ENCODE measurements around the gene RHOT2. TPM values are rescaled to one million over a fixed set of nuclear protein-coding genes. Genes with fewer than 3 reads are reported as not detected.

The RHOT2 gene
- total RNA-seq, 1 experiment from 2014 or later, result 211 TPM

DNA sequence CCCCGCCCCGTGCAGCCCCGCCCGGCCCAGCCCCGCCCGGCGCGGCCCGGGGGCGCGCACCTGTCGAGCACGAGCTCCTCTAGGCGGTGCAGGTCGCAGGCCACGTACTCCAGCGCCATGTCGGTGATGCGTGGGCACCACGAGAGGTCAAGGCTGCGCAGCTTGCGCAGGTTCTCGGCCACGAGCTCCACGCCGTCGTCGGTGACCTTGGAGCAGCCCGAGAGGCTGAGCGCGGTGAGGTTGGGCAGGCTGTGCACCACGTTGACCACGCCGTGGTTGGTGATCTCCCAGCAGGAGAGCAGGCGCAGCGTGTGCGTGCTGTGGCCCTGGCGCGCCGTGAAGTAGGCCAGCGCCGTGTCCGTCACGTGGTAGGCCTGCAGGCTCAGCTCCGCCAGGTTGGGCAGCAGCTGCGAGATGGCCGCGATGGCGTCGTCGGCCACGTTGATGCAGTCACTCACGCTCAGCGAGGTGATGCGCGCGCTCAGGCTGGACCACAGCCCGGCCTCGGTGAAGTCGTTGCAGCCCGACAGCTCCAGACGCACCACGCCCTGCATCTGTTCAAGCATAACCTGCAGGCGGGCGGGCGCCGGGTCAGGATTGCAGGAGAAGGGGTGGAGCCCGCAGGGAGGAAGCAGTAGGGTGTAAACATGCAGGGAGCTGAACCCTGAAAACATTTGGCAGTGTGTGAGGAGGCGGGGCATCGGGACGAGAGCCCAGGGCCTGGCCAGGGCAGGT is 27.6 kb downstream of the RHOT2 start:
- DNase-seq (ENCODE audit: low spot score), result peak; percentile 66

DNA sequence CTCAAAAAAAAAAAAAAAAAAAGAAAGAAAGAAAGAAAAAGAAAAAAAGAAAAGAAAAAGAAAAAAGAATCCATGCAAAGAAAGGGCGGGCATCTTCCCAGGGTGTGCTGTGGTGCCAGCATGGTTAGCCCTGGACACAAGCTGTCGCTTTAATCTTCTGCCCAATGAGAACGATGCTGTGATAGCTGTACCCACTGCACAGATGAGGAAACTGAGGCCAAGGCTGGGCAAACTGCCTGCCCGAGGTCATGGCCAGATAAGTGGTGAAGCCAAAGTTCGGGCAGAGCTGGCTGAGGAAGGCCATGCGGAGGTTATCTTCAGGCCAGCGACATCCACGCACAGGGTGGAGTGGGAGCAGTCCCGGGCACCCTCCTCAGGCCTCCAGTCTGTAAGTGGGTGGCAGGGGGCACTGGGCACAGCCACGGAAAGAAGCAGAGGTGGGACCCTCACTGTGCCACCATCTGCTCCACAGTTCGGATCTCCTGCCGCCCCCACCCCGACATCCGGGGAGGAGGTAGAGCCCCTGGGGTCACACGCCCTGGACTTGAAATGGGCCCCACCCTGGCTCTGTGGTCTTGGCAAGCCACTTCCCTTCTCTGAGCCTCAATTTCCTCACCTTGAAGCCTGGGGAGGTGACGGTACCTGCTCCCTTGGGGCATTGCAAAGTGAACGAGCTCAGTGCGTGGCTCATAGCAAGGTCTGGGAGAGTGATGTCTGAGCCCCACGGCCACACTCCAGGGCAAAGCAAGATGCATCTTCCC is 31.2 kb downstream of the RHOT2 start:
- no peak for DNase-seq (ENCODE audit: low spot score)

DNA sequence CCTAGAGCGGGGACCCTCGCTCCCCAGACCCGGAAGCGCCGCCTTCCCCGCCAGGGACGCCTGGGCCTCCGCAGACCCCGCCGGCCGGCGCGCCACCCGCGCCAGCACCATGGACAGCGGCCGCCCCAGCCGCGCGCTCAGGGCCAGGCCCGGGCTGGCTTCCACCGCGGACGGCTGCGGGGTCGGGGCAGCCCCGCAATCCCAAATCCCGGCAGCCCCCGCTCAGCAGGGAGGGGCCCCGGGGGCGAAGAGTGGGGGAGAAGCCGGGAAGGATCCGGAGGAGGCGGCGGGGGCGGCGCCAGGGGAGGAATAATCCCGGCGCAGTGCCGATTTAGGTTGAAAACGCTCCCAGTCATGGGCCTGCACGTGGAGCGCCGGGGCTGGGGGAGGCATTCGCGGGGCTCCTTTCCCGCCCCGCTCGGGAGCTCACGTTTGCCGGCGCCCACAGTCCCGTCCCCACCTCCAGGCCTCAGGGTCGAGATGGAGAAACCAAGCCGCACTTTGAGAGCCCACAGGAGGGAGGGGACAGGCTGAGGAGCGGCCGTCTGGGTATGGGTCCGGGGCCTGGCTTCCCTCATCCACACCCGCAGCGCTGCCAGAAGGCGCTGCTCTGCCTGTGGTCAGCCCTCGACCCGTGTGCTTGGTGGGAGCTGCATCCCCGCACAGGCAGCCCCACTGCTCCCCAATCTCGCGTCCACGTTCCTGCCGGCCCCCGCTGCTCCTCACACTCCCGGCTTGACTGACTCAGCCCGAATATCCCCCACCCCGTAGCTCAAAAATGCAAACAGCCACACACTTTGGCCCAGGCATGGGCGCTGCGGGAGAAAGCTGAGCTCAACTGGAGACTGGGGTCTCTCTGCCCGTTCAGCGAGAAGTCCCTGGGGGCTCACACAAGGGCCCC is 33.0 kb downstream of the RHOT2 start:
- DNase-seq (ENCODE audit: low spot score), result no peak

DNA sequence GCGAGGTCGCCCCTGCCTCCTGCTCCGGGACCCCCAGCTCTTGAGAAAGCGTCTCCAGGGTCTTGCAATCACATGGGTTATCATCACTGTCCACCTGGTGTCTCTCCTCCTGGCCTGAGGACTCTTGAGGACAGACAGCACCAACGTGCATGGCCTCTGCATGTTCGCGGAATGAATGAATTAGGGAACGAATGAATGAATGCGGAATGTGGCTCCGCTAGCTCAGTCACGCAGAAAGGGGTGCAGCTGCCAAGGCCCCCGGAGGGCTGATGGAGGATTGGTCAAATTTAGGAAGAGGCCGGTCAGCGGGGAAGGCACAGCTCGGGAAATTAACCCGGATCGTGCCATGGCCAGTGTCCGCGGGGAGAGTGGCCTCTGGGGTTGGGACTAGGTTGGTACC is 34.4 kb downstream of the RHOT2 start:
- DNase-seq (ENCODE audit: low spot score), result no peak

DNA sequence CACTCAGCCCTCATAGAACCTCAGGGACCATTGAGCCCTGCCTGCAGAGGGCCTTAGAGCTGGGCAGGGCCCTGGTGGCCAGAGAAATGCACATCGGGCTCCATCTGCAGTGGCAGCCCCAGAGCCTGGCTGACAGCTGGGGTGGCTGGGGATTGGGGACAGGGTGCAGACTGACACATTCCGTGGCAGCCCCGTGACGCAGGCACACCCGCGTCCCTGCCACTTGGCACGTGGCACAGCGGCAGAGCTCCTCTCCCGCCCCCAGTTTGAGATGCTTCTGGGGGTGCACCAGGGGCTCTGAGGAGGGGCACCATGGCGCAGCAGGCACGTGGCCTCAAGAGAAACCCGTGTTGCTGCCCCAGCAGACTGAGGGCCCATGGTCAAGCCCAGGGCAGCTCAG is 35.5 kb downstream of the RHOT2 start:
- no peak for DNase-seq (ENCODE audit: low spot score)

DNA sequence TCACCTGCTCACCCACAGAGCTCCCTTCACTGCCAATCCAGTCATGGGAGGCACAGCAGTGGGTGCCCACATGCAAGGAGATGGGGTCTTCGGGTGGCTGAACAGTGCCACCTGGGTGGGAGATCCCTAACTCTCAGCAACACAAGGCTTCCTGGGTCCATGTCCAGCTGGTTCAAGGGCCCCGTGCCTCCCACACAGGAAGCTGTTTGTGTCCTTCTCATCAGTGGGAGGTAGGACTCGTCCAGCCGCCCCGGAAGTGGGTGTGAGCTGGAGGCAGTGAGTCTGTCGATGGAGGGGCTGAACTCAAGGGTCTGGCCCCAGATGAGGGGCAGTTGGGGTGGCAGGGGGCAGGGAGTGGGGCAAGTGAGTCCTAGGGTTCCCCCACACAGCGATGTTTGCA is 36.1 kb downstream of the RHOT2 start:
- no peak for DNase-seq (ENCODE audit: low spot score)

DNA sequence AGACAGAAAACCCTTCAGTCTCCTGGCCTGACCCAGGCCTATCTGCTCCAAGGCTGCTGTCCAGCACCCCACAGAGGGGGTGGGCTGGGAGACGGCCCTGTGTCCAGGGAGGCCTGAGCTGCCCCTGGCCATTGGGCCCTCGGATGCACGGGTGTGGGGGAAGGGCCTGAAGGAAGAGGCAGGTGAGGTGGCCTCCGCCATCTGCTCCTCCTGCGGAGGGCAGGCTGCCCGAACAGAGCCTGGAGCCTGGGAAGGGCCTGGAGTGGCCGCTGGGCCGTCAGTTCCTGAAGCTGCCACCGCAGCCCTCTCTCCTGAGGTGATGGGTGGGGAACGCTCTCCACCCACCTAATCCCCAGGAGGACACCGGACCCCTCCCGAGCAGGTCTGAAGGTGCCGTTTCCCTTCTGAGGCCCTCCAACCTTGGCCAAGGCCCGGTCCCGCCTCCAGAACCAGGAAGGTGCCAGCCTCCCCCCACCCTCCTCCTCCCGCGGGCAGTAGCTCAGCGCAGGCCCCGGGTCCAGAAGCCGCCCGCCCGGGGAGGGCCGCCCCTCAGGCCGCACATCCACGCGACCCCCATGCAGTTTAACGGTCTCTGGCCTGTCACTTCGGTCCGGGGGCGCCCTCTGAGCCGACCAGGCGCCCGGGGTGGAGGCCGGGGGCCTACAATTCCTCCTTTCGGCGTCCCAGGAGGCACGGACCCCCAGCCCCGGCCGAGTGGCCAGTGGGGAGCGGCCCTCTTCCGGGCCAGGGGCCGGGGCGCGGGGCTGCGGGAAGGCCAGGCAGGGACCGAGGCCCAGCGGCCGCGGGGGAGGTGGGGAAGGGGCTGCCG is 36.8 kb downstream of the RHOT2 start:
- no peak for DNase-seq (ENCODE audit: low spot score)

DNA sequence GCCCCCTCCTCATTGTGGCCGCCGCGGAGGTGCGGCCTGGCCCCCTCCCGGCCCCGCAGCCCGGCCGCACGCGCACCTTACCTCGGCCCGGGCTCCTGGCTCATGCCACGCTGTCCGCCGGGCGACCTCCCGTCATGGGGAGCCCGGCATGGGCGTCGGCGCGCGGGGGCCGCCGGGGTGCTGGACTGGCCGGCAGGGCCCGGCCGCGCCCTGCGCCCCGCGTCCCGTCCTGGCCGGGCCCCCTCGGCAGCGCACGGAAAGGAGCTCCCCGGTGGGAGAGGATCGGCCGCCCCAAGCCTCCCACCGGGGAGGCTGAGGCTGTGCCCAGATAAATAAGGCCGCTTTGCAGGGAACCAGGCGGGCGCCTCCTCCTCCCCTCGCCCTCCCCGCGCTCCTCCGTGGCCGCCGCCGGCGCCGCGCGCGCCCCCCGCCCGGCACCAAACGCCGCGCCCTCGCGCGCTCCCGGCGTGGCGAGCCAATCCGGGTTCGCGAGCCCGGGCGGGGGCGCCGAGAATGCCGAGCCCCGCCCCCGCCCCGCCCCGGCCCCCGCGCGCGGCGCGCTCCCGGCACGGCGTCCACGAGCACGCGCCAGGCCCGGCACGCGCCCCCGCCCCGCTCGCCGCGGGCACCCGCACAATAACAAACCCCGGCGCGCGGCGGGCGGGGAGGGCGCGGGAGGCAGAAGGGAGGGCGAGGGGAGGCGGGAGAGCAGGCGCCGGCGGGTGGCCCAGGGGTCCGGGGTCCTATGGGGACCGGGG is 37.7 kb downstream of the RHOT2 start, which contains the start of gene FBXL16:
Gene FBXL16 (minus strand): TSS at position 371 of the 758 bp plus-strand sequence. CDS start 8,396 bp downstream, outside the sequence.
- DNase-seq (ENCODE audit: low spot score), result no peak

DNA sequence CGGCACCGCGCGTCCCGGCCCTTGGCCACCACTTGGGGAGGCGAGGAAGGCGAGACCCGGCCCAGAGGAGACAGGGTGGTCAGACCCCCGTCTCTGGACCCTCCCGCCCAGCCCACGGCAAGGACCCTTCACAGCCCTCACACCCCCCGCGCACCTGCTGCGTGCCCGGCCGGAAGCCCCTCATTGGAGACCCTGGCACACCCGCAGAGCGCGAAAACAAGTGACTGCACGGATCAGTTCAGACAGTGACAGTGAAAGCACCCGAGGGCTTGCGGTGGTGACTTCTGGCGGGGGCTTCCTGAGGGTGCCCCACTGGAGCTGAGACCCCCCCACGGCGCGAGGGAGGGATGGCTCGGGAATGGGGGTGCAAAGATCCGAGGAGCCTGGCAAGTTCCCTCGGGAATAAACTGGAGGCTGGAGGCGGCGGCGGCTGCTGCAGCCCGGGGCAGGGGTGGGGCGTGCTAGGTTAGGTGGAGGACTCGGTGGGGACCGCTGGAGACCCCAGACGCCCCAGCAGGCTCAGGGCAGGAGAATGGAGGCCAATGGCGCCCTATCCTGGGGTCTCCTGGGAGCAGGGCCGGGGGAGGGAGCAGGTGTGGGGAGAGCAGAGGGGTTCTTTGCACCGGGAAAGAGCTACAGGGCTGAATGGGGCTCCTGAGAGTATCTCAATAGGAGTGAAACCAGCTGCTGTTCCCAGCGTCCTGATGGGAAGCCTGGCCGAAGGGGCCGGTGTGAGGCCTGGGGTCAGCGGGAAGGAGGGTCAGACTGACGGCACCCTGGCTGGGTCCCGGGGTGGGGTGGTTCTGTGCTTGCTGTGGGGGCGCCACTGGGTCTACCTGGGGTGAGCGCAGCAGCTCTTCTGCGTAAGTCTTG is 38.5 kb downstream of the RHOT2 start:
- no peak for DNase-seq (ENCODE audit: low spot score)

DNA sequence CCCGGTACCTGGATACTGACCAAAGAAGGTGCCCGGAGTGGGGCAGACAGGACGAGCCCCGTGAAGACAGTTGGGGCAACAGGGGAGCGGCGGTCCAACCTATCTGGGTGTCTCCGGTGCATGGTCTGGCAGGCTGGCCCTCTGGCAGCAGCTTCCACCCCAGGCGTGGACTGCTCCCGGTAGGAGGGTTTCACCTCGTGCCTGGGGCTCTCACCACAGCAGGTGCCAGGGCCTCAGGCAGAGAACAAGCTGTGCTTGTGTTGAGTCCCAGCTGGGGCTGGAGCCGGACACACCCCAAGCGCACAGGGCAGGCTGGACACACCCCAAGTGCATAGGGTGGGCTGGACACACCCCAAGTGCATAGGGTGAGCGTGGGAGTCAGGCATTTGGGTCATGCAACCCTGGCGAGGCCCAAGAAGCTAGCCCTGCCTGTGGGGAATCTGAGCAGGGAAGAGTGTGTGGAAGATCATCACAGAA is 39.2 kb downstream of the RHOT2 start:
- DNase-seq (ENCODE audit: low spot score), result no peak

DNA sequence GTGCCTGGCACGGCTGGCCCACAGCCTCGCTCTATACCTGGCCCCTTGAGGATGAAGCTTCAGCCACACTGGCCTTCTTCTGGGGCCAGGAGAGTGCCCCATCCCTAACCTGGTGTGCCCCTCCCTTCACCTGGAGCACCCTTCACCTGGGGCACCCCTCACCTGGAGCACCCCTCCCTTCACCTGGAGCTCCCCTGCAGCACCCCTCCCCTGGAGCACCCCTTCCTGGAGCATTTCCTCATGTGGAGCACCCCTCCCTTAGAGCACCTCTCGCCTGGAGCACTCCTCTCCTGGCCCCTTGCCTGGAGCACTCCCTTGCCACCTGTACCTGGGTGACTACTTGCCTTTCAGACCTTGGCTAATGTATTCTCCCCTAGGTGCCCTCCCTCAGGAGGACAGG is 40.1 kb downstream of the RHOT2 start:
- no peak for DNase-seq (ENCODE audit: low spot score)

DNA sequence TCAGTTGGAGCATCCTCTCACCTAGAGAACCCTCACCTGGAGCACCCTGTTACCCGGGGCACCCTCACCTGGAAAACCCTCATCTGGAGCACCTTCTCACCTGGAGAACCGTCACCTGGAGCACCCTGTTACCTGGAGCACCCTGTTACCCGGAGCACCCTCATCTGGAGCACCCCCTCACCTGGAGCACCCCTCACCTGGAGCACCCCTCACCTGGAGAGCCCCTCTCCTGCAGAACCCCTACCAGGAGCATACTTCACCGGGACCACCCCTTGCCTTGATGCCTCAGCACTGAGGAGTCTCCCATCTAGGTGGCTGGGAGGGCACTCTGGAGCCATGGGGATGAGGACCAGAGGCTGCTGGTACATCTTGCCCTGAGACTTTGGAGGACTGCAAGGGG is 41.0 kb downstream of the RHOT2 start:
- no peak for DNase-seq (ENCODE audit: low spot score)

DNA sequence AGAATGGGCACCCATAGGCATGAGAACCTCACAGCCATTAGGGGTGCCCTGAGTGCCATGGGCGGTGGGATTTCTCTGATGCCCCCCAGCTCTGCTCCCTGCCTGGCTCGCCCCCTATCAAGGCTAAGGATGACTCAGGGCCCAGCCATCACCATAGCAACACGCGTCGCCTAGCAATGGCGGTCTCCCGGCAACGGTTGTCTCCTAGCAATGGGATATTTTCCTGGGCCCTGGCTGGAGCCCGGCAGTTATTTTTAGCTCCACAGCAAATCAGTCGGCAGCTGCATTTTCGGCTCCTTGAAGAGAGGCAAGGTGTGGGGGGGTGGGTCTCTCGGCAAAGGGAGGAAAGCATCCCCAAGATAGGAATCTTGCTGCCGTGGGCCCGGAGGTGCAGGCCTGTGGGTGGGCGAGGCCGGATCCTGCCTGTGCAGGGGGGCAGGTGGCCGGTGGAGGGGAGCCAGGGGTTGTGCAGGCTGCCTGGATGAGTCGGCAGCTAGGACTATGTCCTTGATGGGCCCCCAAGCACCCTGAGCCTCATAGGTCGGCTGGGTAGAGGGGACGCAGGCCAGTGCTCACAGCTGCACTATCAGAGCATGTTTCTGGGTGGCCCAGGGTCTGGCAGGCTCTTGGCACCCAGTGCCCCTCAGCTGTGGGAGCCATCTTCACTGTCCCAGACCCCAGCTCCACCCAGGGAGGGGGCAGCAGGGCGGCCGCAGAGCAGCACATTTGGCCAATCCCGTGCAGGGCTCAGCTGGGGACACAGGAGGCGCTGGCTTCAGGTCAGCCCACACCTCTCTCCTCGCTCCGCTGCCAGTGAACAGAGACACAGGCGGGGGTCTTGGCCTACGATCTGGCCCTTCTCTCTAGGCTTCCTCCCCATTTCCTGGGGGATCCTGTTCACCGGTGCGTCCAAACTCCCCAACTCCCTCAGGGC is 41.9 kb downstream of the RHOT2 start:
- peak; percentile 64 for DNase-seq (ENCODE audit: low spot score)

DNA sequence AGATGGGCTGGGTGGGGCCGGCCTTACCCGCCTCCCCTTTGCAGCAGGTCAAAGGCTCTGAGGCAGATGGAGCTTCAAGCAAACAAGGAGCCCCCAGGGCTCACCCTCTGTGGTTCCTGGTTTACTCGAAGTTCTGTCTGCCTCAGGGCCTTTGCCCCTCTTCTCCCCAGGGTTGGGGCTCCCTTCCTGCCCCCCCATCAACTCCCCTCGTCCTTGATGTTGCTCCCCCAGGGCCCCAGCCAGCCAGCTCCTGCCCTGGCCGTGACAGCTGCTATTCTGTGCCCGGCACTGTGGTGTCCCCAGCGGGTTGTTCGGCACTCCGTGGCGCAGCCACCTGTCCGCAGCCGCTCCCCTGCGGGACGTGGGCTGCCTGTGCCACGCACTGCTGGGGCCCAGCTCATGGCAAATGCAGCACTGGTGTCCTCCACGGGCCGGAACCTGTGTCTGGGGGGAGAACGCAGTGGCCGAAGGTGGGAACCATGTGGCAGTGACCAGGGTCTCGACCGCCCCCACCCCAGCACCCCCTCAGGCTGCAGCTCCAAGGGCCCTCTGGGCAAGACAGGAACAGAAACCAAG is 42.7 kb downstream of the RHOT2 start:
- DNase-seq (ENCODE audit: low spot score), result no peak

DNA sequence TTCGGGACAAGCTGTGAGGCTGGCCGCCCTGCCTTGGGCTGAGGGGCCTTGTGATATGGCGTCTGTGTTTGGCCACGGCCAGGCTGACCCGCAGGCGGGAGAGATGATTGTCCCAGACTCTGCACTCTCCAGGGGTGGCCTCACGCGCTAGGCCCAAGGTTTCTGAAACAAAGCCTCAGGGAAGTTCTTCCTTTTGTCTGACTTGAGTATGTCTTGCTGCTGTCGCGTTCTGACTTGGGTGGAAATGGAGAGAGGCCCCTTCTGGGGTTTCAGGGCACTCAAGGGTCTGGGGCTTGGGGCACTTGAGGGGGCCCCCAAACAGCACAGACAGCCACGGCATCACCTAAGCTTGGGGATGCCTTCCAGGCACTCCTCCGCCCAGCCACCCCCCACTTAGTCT is 43.2 kb downstream of the RHOT2 start:
- DNase-seq (ENCODE audit: low spot score), result no peak

DNA sequence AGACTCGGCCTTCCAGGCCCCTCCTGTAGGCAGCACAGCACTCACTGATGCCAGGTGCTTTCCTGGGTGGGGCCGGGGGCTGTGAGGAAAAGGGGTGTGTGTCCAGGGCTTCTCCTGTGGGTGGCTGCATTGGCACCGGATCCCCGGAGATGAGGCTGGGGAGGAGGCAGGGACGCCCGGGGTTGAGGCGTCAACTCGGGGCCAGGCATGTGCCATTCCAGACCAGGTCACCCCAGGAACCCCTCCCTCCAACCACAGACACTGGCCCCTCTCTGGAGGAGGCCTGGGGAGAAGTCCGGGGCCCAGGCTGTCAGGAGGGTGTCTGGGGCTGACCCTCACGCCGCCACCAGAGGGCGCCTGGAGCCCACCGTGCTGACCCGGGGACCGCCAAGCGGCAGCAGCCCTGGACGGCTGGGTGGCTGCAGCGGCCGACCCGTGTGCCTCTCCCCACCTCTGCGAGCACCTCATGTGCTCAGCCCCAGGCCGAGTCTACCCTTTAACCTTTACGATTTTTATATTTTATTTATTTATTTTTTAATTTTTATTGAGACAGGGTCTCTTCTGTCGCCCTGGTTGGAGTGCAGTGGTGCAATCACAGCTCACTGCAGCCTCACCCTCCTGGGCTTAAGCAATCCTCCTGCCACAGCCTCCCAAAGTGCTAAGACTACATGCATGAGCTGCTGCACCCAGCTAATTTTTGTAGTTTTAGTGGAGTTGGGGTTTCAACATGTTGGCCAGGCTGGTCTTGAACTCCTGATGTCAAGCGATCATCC is 43.8 kb downstream of the RHOT2 start:
- peak; percentile 71 for DNase-seq (ENCODE audit: low spot score)

DNA sequence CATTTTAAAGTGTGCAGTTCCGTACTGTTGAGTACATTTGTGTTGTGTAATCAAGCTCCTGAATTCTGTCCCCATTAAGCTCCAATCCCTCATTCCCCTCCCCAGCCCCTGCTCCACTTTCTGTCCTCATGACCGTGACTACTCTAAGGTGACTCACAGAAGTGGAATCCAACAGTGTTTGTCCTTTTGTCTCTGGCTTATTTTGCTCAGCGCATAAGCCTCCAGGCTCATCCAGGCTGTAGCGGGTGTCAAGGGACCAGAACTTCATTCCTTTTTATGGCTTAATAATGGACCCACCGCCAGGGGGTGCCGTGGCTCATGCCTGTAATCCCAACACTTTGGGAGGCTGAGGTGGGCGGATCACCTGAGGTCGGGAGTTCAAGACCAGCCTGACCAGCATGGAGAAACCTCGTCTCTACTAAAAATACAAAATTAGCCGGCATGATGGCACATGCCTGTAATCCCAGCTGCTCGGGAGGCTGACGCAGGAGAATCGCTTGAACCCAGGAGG is 44.9 kb downstream of the RHOT2 start:
- DNase-seq (ENCODE audit: low spot score), result peak; percentile 77

All from HT-29 (cell line).